Astrocyte (in vitro differentiated cells and primary cell): ENCODE measurements around the gene EIF4A2.
"Not testable (repeated sequence)": the region's sequence is repeated elsewhere in the genome, so short reads cannot be mapped to it uniquely, and the experiment has no call there.

Source experiments
- EZH2 ChIP-seq: IDR thresholded peaks from 2 replicates; pipeline ENCODE4 v1.6.1; 2012; ENCODE audit warnings: mild to moderate bottlenecking, low read length, inconsistent platforms; ENCODE audit not compliant: insufficient read depth
- TF ChIP-seq, protein P1 (sequence below): IDR thresholded peaks from 2 replicates; pipeline ENCODE4 v1.5.1; 2011; ENCODE audit warnings: low read depth, mild to moderate bottlenecking, inconsistent platforms, low read length, moderate library complexity; ENCODE audit not compliant: insufficient read depth

DNA sequence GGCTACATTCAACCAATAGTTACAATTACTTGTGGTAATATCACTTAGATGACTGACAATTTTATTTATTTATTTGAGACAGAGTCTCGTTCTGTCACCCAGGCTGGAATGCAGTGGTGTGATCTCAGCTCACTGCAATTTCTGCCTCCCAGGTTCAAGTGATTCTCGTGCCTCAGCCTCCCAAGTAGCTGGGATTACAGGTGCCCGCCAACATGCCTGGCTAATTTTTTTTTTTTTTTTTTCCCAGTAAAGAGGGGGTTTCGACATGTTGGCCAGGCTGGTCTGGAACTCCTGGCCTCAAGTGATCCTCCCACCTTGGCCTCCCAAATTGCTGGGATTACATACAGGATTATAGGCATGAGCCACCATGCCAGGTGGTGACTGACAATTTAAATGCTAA is 20.1 kb downstream of the EIF4A2 start:
- TF ChIP-seq, protein P1, sequence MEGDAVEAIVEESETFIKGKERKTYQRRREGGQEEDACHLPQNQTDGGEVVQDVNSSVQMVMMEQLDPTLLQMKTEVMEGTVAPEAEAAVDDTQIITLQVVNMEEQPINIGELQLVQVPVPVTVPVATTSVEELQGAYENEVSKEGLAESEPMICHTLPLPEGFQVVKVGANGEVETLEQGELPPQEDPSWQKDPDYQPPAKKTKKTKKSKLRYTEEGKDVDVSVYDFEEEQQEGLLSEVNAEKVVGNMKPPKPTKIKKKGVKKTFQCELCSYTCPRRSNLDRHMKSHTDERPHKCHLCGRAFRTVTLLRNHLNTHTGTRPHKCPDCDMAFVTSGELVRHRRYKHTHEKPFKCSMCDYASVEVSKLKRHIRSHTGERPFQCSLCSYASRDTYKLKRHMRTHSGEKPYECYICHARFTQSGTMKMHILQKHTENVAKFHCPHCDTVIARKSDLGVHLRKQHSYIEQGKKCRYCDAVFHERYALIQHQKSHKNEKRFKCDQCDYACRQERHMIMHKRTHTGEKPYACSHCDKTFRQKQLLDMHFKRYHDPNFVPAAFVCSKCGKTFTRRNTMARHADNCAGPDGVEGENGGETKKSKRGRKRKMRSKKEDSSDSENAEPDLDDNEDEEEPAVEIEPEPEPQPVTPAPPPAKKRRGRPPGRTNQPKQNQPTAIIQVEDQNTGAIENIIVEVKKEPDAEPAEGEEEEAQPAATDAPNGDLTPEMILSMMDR, result not testable (repeated sequence)
- not testable (repeated sequence) for TF ChIP-seq EZH2
